OCI-LY1 (cell line): ENCODE data around the gene ELFN2.

Experiments used
- EZH2 ChIP-seq: fragments of 200-600 bp; sonication (generic), shearing (Covaris generic); IDR thresholded peaks from 2 replicates; pipeline ENCODE4 v1.8.0; 2017; ENCODE audit warnings: borderline replicate concordance, mixed run types, mild to moderate bottlenecking, antibody characterized with exemption, low read length, moderate library complexity, mixed read lengths
- TF ChIP-seq, protein P1 (sequence below): fragments of 200-600 bp; sonication (generic), shearing (Covaris generic); IDR thresholded peaks from 2 replicates; pipeline ENCODE4 v1.5.1; 2017; ENCODE audit warnings: mild to moderate bottlenecking, antibody characterized with exemption, low read length, moderate library complexity, mixed read lengths

DNA sequence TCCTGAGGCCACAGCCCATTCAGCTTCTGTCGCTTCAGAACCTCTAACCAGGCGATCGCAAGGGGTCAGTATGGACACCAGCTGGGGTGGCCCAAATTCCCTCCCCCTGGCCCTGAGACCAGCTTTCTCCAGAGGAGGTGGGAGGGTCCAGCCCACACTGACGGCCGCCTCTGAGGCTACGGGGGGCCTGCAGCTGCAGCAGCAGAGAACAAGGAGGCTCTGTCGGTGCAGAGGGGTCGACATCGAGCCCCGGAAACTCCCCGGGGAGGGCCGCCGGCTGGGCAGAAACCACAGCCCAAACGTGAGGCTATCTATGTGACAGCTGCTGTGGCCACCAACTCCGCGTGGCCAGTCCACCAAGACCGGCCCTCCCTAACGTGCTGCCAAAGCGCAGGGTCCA is 40.8 kb downstream of the ELFN2 start:
- TF ChIP-seq EZH2, result no peak
- TF ChIP-seq, protein P1, sequence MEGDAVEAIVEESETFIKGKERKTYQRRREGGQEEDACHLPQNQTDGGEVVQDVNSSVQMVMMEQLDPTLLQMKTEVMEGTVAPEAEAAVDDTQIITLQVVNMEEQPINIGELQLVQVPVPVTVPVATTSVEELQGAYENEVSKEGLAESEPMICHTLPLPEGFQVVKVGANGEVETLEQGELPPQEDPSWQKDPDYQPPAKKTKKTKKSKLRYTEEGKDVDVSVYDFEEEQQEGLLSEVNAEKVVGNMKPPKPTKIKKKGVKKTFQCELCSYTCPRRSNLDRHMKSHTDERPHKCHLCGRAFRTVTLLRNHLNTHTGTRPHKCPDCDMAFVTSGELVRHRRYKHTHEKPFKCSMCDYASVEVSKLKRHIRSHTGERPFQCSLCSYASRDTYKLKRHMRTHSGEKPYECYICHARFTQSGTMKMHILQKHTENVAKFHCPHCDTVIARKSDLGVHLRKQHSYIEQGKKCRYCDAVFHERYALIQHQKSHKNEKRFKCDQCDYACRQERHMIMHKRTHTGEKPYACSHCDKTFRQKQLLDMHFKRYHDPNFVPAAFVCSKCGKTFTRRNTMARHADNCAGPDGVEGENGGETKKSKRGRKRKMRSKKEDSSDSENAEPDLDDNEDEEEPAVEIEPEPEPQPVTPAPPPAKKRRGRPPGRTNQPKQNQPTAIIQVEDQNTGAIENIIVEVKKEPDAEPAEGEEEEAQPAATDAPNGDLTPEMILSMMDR, result no peak
